ENCODE results near the gene SLC6A19. TPM values are rescaled to one million over a fixed set of nuclear protein-coding genes. Genes with fewer than 3 reads are reported as not detected.

Gene SLC6A19
- total and polyA plus RNA-seq, 8 donors: 0.13 to 5.5 (median 0.43) TPM; not detected in 3

DNA sequence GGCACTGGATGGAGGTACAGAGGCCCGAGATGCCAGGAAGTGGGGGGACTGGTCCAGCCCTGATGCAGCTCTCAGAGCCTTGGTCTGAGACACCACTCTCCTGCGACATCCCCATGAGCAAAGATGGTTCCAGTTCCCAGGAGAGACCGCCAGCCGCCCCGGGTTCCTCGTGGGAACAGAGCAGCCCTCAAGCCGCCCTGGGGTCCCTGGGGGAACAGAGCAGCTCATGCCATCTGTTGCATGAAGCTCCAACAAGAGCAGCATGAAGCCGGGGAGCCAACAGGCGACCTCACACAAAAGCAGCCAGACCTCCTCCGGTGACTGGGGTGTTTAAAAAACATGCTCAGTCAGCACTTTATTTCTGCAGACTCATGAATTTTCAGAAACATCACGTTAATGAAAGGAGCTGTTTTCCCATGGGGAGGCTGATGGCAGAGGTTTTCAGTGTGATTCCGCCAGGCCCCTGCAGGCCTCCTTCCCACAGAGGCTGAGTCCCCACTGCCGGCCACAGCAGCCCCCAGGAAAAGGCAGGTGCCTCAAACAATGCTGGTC is 30.0 kb downstream of the SLC6A19 start:
- DNase-seq: no peak
- 66 to 77% (median 72%) methylated on average over 10 to 13 of the region's 13 CpGs for WGBS, 5 donors
- Histone ChIP-seq H3K27ac (no peak overlapping the region), H3K36me3 (no peaks in the 10 kb centered on the region), H3K9me3 (peaks cover 2 to 21% (median 19%) of the 10 kb centered on the region in 4 donors), H3K4me3 (no peak overlapping the region), H3K4me1 (no peaks in the 10 kb centered on the region), H3K27me3 (peaks cover 0 to 61% (median 0%) of the 10 kb centered on the region in 3 donors)
- TF ChIP-seq EP300 (IDR thresholded peaks at IDR 0.05) (no peak), POLR2AphosphoS5 (IDR thresholded peaks at IDR 0.05) (no peak), POLR2A (IDR thresholded peaks at IDR 0.05) (no peak)
- TF ChIP-seq, protein P1, sequence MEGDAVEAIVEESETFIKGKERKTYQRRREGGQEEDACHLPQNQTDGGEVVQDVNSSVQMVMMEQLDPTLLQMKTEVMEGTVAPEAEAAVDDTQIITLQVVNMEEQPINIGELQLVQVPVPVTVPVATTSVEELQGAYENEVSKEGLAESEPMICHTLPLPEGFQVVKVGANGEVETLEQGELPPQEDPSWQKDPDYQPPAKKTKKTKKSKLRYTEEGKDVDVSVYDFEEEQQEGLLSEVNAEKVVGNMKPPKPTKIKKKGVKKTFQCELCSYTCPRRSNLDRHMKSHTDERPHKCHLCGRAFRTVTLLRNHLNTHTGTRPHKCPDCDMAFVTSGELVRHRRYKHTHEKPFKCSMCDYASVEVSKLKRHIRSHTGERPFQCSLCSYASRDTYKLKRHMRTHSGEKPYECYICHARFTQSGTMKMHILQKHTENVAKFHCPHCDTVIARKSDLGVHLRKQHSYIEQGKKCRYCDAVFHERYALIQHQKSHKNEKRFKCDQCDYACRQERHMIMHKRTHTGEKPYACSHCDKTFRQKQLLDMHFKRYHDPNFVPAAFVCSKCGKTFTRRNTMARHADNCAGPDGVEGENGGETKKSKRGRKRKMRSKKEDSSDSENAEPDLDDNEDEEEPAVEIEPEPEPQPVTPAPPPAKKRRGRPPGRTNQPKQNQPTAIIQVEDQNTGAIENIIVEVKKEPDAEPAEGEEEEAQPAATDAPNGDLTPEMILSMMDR (IDR thresholded peaks at IDR 0.05): no peak
- intact Hi-C loops (cut with DNase I; ENCODE audit: low total_unique reads): no loop called here

DNA sequence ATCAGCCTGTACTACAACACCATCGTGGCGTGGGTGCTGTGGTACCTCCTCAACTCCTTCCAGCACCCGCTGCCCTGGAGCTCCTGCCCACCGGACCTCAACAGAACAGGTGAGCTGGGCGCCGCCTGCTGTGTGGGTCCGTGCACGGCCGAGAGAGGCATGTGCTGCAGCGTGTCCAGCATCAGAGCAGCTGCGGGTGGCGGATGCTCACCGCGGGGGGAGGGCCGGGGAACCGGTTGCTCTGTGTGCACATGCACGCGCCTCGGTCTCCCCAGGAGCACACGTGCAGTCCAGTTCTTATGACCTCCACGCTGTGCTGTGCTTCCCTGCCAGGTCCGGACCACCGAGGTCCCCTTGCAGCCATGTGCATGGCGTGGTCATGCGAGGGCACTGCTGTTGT is 31.4 kb downstream of the SLC6A19 start:
- no peak overlapping the region for H3K27ac ChIP-seq
- H3K4me1 ChIP-seq: no peaks in the 10 kb centered on the region
- peaks cover 3 to 25% (median 22%) of the 10 kb centered on the region in 4 donors for H3K9me3 ChIP-seq
- peaks cover 0 to 60% (median 0%) of the 10 kb centered on the region in 3 donors for H3K27me3 ChIP-seq
- WGBS, 5 donors: 87 to 93% (median 90%) methylated on average over 19 to 25 of the region's 25 CpGs
- no peak for DNase-seq
- intact Hi-C loops (cut with DNase I; ENCODE audit: low total_unique reads): no loop called here
- TF ChIP-seq, protein P1 (IDR thresholded peaks at IDR 0.05): no peak
- TF ChIP-seq POLR2AphosphoS5 (IDR thresholded peaks at IDR 0.05) (no peak), POLR2A (IDR thresholded peaks at IDR 0.05) (no peak), EP300 (IDR thresholded peaks at IDR 0.05) (no peak)
- no peak overlapping the region for H3K4me3 ChIP-seq
- no peaks in the 10 kb centered on the region for H3K36me3 ChIP-seq

DNA sequence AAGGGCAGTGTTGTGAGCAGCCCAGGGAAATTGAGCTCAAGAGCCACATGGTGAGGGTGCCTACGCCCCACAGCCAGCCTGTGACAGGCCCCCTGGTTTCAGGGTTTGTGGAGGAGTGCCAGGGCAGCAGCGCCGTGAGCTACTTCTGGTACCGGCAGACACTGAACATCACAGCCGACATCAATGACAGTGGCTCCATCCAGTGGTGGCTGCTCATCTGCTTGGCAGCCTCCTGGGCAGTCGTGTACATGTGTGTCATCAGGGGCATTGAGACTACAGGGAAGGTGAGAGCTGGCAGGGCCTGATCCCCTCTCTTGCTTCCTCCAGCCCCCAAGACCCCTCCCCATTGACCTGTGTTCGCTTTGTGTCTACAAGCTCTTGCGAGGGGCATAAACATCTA is 34.0 kb downstream of the SLC6A19 start:
- no peak for DNase-seq
- H3K9me3 ChIP-seq: peaks cover 3 to 25% (median 22%) of the 10 kb centered on the region in 4 donors
- 76 to 88% (median 84%) methylated on average over 6 to 8 of the region's 8 CpGs for WGBS, 5 donors
- H3K36me3 ChIP-seq: no peaks in the 10 kb centered on the region
- intact Hi-C loops (cut with DNase I; ENCODE audit: low total_unique reads): no loop called here
- TF ChIP-seq EP300 (IDR thresholded peaks at IDR 0.05) (no peak), POLR2AphosphoS5 (IDR thresholded peaks at IDR 0.05) (no peak), POLR2A (IDR thresholded peaks at IDR 0.05) (no peak)
- TF ChIP-seq, protein P1 (IDR thresholded peaks at IDR 0.05): no peak
- H3K4me3 ChIP-seq: no peak overlapping the region
- H3K27ac ChIP-seq: no peak overlapping the region
- H3K4me1 ChIP-seq: no peaks in the 10 kb centered on the region
- peaks cover 0 to 35% (median 0%) of the 10 kb centered on the region in 3 donors for H3K27me3 ChIP-seq

GRCh38 chr5:1235838-1236237 is 34.4 kb downstream of the SLC6A19 start:
- DNase-seq: no peak
- no peaks in the 10 kb centered on the region for H3K4me1 ChIP-seq
- TF ChIP-seq POLR2A (IDR thresholded peaks at IDR 0.05) (no peak), EP300 (IDR thresholded peaks at IDR 0.05) (no peak), POLR2AphosphoS5 (IDR thresholded peaks at IDR 0.05) (no peak)
- TF ChIP-seq, protein P1 (IDR thresholded peaks at IDR 0.05): no peak
- no peaks in the 10 kb centered on the region for H3K36me3 ChIP-seq
- no peak overlapping the region for H3K27ac ChIP-seq
- no peak overlapping the region for H3K4me3 ChIP-seq
- WGBS, 5 donors: 98 to 100% (median 100%) methylated on average over 1 of the region's 1 CpG
- intact Hi-C loops (cut with DNase I; ENCODE audit: low total_unique reads): no loop called here
- peaks cover 3 to 25% (median 22%) of the 10 kb centered on the region in 4 donors for H3K9me3 ChIP-seq
- H3K27me3 ChIP-seq: peaks cover 0 to 30% (median 0%) of the 10 kb centered on the region in 3 donors

All from stomach (tissue), 9 donors.